Left ventricle myocardium inferior (tissue), 1 donor: Measurements from ENCODE around the gene CCDC6. TPM values are rescaled to one million over a fixed set of nuclear protein-coding genes. Genes with fewer than 3 reads are reported as not detected.
A peak's percentile ranks its signal among the peaks of the same experiment; 100 is the strongest.
"Not testable (repeated sequence)": the region's sequence is repeated elsewhere in the genome, so short reads cannot be mapped to it uniquely, and the experiment has no call there.

ENCODE experiments used
- DNase-seq: peaks from one replicate; pipeline ENCODE4 v3.0.0-alpha.2; 2020
- H3K27ac ChIP-seq: fragments of 200-600 bp; replicated peaks from 2 replicates; pipeline ENCODE4 v1.8.0; 2021
- H3K27me3 ChIP-seq: fragments of 200-600 bp; 2 replicates; pipeline ENCODE4 v1.8.0; 2021; ENCODE audit warnings: low read depth
- H3K36me3 ChIP-seq: fragments of 200-600 bp; 2 replicates; pipeline ENCODE4 v1.8.0; 2021
- H3K4me1 ChIP-seq: fragments of 200-600 bp; 2 replicates; pipeline ENCODE4 v1.8.0; 2021
- H3K4me3 ChIP-seq: fragments of 200-600 bp; 2 replicates; pipeline ENCODE4 v1.8.0; 2021; ENCODE audit warnings: mild to moderate bottlenecking, moderate library complexity
- H3K9me3 ChIP-seq: fragments of 200-600 bp; replicated peaks from 2 replicates; pipeline ENCODE4 v1.8.0; 2021
- intact Hi-C: fragments of 100-400 bp; cut with micrococcal nuclease; formaldehyde crosslinking; loops from one replicate; pipeline ENCODE4 v1.11.0; 2022
- total RNA-seq: library from RNA; stranded (reverse); fragmentation: NEBNext Ultra II Directional; extraction: Animal tissue kit (Norgen Biotek cat#: 25700); gene quantifications from one replicate; pipeline ENCODE4 v1.2.1, GENCODE V29; 2021
- TF ChIP-seq, protein P1 (sequence below): fragments of 200-600 bp; IDR thresholded peaks from 2 replicates; pipeline ENCODE4 v1.8.0; 2021; ENCODE audit warnings: antibody characterized with exemption, mild to moderate bottlenecking, borderline replicate concordance
- donor health status: DM: no; HTN: yes; CAD: no; lungs with severe emphysema.

The CCDC6 gene
- total RNA-seq, 1 donor from 2014 or later = 16.4 TPM

DNA sequence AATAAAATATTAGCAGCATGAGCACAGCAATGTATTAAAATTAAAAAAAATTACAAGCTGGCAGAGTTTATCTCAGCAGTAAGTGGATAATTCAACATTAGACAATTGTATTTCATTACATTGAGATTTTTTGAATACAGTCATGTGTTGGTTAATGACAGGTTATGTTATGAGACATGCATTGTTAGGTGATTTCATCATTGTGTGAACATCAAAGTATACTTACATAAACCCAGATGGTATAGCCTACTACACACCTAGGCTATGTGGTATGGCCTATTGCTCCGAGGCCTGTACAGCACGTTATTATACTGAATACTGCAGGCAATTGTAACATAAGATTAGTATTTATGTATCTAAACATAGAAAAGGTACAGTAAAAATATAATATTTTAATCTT lies 29.7 kb downstream of the CCDC6 start:
- TF ChIP-seq, protein P1, sequence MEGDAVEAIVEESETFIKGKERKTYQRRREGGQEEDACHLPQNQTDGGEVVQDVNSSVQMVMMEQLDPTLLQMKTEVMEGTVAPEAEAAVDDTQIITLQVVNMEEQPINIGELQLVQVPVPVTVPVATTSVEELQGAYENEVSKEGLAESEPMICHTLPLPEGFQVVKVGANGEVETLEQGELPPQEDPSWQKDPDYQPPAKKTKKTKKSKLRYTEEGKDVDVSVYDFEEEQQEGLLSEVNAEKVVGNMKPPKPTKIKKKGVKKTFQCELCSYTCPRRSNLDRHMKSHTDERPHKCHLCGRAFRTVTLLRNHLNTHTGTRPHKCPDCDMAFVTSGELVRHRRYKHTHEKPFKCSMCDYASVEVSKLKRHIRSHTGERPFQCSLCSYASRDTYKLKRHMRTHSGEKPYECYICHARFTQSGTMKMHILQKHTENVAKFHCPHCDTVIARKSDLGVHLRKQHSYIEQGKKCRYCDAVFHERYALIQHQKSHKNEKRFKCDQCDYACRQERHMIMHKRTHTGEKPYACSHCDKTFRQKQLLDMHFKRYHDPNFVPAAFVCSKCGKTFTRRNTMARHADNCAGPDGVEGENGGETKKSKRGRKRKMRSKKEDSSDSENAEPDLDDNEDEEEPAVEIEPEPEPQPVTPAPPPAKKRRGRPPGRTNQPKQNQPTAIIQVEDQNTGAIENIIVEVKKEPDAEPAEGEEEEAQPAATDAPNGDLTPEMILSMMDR = no peak
- Histone ChIP-seq H3K27ac (no peak overlapping the region), H3K9me3 (no peaks in the 10 kb centered on the region), H3K4me3 (no peak overlapping the region), H3K27me3 (no peaks in the 10 kb centered on the region), H3K4me1 (peaks cover 49% of the 10 kb centered on the region), H3K36me3 (no peaks in the 10 kb centered on the region)
- no peak for DNase-seq
- intact Hi-C loops = no loop called here

DNA sequence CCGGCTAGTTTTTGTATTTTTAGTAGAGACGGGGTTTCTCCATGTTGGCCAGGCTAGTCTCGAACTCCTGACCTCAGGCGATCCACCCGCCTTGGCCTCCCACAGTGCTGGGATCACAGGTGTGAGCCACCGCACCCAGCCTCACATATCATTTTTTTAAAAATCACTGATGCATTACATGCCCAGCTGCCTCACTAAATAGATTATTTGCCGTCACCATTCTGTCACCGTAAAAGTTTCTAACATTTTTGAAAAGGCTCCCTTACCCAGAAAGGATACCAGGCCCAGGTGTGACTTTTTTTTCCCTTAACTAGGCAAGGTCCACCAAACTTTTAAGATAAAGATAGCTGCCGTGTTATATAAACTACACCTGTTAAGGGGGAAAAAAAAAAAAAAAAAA lies 30.1 kb downstream of the CCDC6 start:
- DNase-seq, H3K27me3 ChIP-seq, intact Hi-C loops, H3K9me3 ChIP-seq, H3K27ac ChIP-seq, H3K4me3 ChIP-seq, H3K36me3 ChIP-seq: not testable (repeated sequence)
- peaks cover 49% of the 10 kb centered on the region for H3K4me1 ChIP-seq

DNA sequence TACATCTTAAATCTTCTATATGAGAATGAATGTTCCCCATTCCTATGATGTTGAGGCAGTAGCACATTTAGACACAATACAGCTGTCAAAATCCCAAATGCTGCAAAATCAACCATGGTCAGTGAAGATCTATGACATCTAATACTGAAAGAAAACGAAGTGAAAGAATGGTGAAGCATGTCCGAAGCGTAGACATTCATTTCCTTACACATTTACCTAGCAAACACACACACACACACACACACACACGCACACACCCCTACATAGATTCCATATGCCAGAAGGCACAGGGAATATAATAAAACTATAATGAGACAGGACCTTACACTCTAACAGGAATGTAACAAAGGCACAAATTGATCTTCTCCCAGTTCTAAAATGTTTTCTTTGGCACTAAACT lies 32.5 kb downstream of the CCDC6 start:
- H3K4me3 ChIP-seq = no peak overlapping the region
- intact Hi-C loops = no loop called here
- H3K27ac ChIP-seq = no peak overlapping the region
- peaks cover 44% of the 10 kb centered on the region for H3K4me1 ChIP-seq
- TF ChIP-seq, protein P1 = no peak
- no peaks in the 10 kb centered on the region for H3K36me3 ChIP-seq
- no peaks in the 10 kb centered on the region for H3K27me3 ChIP-seq
- DNase-seq = no peak
- no peaks in the 10 kb centered on the region for H3K9me3 ChIP-seq

DNA sequence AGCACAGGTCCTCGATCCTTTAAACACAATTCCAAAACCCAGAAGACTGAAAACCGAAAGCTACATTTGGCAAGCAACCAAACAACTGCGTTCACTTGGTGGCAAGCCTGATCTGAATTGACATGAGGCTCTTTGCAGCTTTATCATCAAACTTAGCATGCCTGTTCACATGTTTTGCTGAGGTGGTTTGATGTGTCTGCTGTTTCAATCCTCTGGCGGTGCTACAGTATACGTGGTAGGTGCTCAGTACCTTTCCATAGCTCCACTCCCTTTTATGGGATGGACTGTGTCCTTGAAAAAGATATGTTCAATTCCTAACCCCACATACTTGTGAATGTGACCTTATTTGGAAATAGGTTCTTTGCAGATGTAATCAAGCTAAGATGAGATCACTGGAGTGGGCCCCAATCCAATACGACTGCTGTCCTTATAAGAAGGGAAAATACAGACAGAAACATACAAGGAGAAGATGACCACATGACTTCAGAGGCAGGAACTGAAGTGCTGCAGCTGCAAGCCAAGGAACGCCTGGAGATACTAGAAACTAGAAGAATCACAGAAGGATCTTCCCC lies 33.4 kb downstream of the CCDC6 start:
- Histone ChIP-seq H3K27ac (peak overlapping the region; percentile 22), H3K27me3 (no peaks in the 10 kb centered on the region), H3K4me1 (peaks cover 40% of the 10 kb centered on the region), H3K9me3 (no peaks in the 10 kb centered on the region), H3K4me3 (peak overlapping the region; percentile 21), H3K36me3 (no peaks in the 10 kb centered on the region)
- no peak for DNase-seq
- TF ChIP-seq, protein P1 = no peak
- intact Hi-C loops = no loop called here

DNA sequence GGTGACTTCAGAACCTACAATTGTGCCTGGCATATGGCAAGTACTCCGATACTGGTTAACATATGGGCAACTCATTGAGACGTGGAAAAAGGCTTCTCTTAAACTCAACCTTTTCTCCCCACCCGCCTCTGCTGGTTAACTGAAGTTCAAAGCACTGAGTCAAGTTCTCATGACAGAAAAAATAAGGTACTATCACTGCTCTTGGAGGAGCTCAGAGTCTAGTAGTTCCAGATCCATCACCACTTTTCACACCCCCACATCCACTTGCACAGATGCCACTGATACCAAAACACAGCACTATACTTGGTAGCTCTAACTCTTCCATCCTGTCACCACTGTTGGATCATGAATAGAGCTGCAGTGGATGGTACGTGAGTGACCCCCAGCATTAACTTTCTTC lies 36.2 kb downstream of the CCDC6 start:
- no peaks in the 10 kb centered on the region for H3K27me3 ChIP-seq
- no peaks in the 10 kb centered on the region for H3K9me3 ChIP-seq
- TF ChIP-seq, protein P1 = no peak
- intact Hi-C loops = no loop called here
- no peaks in the 10 kb centered on the region for H3K36me3 ChIP-seq
- no peak for DNase-seq
- H3K4me1 ChIP-seq = peaks cover 47% of the 10 kb centered on the region
- H3K4me3 ChIP-seq = no peak overlapping the region
- H3K27ac ChIP-seq = no peak overlapping the region

DNA sequence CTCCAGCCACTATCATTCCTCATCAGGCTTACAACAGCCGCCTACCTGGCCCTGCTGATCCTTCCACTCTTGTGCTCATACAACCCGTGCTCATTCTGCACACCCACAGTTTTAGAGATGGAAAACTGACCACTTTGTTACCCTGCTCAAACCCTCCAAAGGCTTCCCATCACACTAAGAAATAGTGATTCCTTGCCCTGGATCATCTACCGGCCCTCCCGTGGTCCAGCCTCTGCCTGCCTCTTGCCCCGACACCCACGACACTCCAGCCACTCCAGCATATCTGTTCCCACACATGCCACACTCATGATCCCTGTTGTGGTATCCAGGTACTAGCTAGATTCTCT lies 36.8 kb downstream of the CCDC6 start:
- TF ChIP-seq, protein P1 = no peak
- no peak overlapping the region for H3K4me3 ChIP-seq
- intact Hi-C loops = no loop called here
- no peaks in the 10 kb centered on the region for H3K36me3 ChIP-seq
- H3K27me3 ChIP-seq = no peaks in the 10 kb centered on the region
- peaks cover 47% of the 10 kb centered on the region for H3K4me1 ChIP-seq
- no peak for DNase-seq
- H3K9me3 ChIP-seq = no peaks in the 10 kb centered on the region
- no peak overlapping the region for H3K27ac ChIP-seq
